Epidermal melanocyte (primary cell): ENCODE data around the gene CNEP1R1.

Source experiments
- DNase-seq: peaks from one replicate; pipeline ENCODE4 v3.0.0; 2011; ENCODE audit warnings: low spot score; ENCODE audit not compliant: insufficient read length

CNEP1R1 gene

DNA sequence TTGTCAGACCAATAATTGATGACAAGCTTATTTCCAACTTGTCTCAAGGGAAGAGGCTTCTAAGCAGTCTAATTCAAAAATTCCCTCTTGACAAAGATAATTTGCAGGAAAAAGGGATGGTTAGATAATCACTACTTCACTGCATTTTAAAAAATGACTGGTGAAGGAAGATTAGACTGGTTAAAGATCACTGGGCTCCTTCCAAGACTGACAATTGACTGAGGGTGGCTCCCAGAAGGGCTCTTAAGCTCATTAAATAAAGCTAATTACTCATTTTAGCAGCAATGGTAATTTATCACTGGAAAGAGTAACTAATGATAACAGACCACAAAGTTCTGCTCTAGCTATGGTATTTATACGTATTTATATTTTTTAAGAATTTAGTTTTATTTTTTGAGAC lies 36.3 kb downstream of the CNEP1R1 start:
- DNase-seq: no peak

DNA sequence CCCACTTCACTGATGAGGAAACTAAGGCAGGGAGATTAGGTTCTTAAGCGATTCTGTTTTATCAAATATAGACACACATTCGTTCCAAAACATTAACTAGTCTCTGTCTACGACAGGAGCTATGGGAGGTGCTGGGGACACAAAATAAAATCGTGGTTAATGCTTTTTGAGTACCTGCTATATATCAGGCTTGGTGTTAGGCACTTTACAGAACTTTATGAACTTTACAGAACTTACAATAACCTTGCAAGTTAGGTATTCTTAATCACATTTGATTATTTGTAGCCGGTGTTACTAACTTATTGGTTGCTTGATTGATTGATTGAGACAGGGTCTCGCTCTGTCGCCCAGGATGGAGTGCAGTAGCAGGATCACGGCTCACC lies 40.2 kb downstream of the CNEP1R1 start:
- no peak for DNase-seq

DNA sequence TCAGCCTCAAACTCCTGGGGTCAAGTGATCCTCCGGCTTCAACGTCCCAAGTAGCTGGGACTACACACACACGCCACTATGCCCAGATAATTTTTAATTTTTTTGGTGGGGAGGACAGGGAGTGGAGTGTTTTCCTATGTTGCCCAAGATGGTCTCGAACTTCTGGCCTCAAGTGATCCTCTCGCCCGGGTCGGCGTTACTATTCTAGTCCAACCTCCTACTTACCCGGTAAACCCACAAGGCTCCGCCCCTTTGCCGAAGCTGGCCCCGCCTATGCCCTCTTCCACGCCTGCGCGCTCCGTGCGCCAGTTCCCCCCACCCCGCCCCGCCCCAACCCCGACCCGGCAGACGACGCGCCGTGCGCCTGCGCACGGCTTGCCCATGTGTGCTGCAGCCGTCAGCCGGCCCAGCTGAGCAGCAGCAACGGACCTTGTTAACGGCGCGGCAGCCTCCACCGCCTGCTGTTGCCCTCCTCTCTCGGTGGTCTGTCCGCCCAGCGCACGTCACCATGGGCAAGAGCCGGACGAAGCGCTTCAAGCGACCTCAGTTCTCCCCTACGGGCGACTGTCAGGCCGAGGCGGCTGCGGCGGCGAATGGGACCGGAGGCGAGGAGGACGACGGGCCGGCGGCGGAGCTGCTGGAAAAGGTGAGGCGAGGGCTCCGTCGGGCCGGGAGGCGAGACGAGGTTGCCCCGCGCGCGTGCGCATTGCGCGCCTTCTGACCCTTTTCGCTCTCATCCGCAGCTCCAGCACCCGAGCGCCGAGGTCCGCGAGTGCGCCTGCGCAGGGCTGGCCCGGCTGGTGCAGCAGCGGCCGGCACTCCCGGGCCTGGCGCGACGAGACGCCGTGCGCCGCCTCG lies 40.8 kb downstream of the CNEP1R1 start, which contains the start of gene HEATR3:
HEATR3 (plus strand) TSS at position 347 of the 858 bp plus-strand sequence; CDS start at position 509, 162 bp downstream.
- DNase-seq: peak; percentile 88

DNA sequence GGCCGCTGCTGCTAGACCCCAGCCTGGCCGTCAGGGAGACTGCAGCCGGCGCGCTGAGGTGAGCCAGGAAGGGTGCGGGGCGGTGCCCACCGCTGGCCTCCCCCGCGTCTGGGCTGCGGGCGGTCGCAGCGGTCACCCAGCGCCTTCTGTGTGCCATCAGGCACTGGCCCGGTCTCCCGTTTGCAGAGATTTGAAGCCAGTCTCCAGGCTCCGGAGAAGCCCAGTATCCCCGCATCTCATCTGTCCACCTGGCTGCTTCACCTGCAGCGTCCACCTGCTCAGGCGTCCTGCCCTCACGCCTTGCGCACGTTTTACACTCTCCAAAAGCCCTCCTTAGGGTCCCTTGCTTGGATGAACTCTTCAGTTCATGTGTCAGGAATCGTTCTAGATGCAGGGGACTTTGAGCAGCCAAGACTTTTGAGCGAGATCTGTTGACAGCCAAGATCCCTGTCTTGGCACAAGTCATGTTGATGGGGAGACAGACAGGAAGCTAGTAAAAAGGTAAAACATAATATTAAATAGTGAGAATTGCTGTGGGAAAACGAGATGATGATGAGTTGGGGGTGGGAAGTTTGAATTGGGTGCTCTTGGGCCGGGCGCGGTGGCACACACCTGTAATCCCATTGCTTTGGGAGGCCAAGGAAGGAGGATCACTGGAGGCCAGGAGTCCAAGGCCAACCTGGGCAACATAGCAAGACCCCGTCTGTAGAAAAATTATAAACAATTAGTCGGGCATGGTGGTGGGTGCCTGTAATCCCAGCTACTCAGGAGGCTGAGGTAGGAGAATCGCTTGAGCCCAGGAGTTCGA lies 41.7 kb downstream of the CNEP1R1 start:
- DNase-seq: no peak

DNA sequence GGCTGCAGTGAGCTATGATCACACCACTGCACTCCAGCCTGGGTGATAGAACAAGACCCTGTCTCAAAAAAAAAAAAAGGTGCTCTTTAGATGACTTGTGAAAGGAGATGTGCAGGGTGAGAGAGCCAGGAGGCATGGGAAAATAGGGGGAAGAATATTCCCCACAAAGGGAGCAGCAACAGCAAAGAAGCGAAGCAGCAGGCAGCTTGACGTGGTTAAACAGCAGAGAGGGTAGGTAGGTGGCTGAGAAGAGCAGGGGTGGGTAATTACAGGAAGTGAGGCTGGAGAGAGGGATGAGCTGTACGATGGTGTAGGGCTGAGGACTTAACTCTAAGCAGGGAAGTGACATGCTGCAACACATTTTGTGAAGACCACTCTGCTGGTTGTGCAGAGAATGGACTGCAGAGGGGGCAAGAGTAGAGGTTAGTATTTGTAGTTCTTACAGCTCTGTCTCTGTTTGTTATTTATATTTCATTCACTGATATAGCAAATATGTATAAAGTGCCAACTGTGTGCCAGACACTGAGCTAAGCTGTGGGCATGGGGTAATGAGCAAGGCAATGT lies 42.3 kb downstream of the CNEP1R1 start:
- no peak for DNase-seq

DNA sequence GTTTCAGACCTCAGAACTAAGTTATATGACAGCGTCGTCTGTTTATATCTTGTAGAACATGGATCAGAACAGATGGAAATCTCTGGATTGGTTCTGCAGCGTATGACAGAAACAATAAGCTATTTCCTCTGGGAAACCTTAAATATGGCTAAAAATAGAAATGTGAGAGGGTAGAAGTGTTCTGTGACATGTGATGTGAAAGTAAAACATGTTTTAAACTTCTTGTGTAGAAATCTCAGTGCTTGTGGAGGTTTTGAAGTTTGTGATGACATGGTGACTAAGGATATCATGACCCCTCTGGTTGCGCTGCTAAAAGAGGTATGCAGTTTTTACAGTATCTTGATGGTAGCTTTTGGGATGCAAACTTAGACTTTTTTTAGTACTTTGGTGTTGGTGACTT lies 43.5 kb downstream of the CNEP1R1 start:
- no peak for DNase-seq

DNA sequence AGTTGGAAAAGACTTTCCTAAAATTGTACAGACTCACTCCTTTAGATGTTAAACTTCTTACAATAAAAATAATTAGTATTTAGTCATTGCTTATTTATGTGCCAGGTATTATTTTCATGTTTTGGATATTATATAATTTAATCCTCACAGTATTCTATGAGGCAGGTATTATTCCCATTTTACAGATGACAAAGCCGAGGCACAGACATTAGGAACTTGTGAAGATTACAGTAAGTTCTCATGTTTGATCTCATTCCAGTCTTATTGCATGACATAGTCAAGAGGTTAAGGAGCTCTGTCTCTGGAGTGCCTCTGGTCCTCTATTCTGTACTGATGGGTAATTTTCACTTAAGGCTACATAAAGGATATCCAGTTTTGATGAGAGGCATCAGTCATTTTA lies 44.0 kb downstream of the CNEP1R1 start:
- no peak for DNase-seq

DNA sequence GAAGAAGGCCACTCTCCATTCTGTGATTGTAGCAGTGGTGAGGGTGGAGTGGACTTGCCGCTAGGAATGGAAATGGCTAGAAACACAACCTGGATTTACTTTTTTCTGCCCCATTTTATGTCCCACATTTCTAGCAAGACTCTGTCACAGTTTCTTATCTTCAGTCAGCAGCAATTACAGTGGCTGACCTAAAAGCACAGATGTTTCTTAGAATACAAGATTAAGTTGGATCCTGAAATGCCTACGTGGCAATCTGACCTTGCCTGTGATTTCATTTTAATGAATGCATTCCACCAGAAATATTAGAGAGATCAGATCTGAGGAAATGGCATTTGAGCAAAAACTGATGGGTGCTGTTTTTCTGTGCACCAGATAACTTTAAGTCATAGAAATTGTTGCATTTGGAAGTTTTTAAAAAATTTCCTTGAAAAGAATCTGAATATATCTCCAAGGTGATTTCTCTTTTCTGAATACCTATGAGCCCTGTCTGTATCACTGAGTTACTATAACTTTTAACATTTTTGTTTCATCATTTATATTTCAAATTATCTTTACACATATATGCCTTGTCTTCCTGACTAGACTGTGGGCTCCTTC lies 46.1 kb downstream of the CNEP1R1 start:
- DNase-seq: no peak

DNA sequence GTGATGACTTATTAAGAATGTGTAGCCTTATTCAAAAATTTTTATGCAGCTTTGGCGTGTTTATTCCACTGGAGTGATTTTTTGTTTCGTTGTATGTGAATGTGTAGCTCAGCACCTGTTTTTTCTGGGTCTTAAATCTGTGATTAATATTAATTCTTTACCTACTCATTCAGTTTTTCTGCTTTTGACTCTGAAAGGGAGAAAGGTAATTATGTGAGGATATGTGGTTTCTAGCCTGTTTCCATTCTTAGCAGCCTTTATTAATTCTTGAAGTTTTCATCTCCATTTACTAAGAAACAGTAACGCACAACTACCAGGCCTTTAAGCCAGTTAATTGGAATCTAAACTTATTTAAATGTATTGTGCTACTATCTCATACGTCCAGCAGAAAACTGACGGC lies 47.7 kb downstream of the CNEP1R1 start:
- DNase-seq: no peak

DNA sequence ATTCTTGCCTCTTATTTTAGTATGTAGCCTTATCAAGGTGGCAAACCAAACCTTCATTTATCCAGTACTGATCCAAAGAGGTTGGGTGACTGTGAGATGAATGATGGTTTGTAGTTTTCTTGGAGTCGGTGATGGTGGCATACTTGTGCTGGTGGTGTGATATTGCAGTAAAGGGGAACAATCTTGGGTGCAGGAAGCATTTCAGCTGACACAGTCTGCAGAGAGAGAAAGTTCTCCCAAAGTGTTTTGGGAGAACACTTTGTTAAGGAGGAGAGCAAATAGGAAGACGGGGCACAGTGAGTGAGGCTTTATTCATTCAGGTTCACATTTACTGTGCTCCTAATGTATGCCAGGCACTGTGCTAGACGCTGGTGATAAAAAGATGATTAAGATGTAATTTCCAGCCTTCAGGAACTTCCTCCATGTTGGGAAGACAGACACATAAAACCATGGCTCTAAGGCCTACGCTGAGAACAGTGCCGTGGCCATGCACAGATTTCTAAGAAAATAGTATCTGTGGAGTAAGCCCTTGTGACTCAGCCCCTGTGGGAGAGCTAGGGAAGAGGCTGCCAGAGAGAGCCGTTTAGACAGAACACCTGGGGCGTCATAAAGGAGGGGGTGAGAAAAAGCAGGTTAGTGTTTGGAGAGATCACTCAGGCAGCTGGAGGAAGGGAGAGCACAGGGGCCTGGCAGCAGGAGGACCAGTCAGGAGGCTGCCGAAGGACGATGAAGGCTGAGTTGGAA lies 54.5 kb downstream of the CNEP1R1 start:
- DNase-seq: no peak

DNA sequence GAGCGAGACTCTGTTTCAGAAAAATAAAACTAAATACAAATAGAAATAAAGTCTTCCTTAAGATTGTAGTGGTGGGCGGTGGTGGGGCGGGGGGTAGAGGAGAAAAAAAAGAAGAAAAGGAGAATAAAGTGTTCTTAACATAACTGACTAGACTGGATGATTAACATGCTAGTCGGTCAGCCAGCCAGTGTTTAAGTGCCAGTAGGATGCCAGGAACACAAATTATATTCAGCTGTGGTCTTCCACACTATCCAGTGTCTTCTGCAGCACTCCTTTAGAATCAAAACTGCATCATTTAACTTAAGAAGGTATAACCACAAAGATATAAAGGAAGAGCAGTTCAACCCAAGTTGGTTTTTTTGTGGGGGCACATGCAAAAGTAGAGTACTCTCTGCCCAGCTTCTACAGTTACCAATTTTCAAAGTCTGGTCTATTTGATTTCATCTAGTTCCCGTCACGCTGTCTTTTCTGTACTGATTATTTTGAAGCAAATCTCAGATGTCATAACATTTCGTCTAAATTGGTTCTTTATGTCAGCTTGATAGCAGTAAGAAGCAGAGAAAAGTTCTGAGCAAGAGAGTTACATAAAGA lies 56.5 kb downstream of the CNEP1R1 start:
- no peak for DNase-seq

DNA sequence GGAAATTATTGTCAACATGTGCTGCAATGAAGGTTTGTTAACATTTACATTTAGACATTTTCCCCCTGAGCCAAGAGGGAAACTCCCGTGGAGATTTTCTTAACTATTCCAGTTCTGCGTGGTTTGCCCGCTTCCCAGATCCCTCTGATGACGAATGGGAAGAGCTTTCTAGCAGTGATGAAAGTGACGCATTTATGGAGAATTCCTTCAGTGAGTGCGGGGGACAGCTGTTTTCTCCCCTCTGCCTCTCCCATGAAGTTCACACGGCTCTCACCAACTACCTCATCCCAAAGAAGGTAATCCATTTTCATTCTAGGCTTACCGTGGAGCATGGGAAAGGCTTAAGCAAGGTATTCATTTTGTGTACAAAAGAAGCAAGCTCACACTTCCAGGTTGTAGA lies 59.0 kb downstream of the CNEP1R1 start:
- DNase-seq: no peak

DNA sequence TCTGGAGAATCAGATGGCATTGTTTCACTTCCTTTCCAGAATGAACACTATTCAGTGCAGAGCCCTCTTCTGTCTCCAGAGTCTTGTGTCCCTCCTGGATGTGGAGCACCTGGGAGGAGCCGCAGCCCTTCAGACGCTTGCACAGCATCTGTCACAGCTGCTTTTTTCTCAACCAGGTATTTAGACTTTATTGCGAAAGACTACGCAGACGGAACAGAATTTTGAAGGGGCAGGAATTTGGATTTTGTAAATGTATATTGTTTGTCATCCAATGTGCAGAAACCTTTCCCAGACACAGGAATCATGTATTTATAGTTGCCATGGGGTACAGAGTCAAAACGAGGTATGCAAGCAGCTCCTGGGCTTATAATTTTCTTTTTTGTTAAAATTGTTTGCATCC lies 61.2 kb downstream of the CNEP1R1 start:
- DNase-seq: no peak
